Activated naive CD4-positive, alpha-beta T cell treated with Interleukin-2 at 50 U/mL for 16 hours (primary cell): ENCODE results near the gene NEXN.
"Not testable (repeated sequence)": the region's sequence is repeated elsewhere in the genome, so short reads cannot be mapped to it uniquely, and the experiment has no call there.

Experiments used
- DNase-seq: peaks from one replicate; pipeline ENCODE4 v3.0.0-alpha.2; 2020

The NEXN gene

DNA sequence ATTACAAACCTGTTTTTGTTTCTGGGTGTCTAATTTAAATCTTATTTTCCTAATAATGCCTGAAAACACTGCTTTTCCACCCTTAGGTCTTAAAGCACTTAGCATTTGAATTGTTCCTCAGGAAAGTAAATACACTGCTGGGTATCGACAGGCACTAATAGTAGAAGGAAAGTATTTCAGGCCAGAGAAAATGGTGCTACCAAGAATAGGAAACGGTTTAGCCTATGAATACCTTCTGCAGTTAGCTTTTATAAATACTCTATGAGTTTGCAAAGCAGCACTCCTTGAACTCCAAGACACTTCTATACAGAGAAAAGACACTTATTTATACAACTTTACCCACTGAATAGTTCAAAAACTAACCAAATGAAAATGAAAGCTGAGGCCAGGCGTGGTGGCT, 83.7 kb downstream of the NEXN start:
- DNase-seq: no peak

DNA sequence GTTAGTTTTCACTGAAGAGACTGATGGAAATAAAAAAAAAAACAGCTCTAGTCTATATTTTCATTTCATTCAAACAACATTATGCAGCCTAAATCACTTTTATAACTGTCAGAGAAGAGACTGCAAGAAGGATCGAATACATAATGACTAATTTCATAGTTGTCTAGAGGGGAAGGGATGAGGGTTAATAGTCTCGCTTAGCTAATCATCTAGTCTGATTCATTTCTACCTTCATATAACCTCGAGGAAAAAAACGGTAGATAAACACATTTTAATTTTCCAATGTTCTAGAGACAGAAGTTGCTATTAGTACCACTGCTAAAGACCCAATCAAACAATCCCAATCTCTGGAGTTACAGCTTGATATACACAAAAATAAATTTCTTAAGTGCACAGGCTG, 87.0 kb downstream of the NEXN start:
- no peak for DNase-seq

DNA sequence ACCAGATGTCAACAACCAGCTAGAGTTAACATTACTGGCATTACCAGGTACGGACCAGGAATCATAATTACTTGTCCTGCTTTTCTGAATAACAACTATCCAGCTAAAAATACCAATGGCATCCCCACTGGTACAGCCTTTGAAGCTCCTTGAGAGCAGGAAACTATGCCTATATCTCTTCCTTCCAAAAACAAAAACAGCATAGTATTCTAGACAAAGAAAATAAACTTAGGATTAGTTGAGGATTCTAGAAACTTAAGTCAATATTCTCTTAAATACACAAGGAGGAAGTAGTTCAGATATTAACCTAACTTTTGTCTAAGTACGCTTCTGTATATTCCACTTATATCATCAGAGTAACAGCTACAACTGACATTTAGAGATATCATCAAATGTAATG, 87.5 kb downstream of the NEXN start:
- DNase-seq: no peak

DNA sequence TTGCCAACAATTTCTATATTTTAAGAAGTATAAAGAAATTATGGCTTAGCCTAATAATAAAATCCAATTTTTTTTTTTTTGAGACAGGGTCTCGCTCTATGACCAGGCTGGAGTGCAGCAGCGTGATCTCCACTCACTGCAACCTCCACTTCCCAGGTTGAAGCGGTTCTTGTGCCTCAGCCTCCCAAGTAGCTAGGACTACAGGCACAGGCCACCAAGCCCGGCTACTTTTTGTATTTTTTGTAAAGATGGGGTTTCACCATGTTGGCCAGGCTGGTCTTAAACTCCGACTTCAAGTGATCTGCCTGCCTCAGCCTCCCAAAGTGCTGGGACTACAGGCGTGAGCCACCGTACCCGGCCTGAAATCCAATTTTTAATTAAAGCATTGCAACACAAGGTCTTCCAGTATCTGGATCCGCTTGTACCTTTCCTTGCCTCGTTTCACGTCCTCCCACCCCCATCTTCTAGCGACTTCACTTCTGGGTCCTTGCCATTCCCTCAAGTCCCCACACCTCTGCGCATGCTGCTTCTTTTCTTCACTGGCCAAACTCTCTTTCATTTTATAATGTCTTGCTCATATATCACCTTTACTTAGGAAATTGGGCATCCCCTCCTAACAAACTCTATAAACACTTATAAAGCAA, 88.1 kb downstream of the NEXN start:
- no peak for DNase-seq

DNA sequence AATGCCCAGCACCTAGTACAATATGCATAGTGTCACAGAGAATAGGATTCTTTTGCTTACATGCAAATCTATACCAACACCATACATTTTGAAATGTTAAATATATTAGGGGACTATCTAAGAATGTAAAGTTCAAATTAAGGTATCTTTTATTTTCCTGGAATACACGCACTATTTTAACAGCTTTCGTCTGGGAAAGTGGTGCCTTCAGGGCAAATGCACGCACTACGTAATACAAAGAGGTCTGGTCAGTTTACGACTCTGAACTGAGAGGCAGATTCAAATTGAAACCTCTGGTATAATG, 89.5 kb downstream of the NEXN start:
- DNase-seq: no peak

DNA sequence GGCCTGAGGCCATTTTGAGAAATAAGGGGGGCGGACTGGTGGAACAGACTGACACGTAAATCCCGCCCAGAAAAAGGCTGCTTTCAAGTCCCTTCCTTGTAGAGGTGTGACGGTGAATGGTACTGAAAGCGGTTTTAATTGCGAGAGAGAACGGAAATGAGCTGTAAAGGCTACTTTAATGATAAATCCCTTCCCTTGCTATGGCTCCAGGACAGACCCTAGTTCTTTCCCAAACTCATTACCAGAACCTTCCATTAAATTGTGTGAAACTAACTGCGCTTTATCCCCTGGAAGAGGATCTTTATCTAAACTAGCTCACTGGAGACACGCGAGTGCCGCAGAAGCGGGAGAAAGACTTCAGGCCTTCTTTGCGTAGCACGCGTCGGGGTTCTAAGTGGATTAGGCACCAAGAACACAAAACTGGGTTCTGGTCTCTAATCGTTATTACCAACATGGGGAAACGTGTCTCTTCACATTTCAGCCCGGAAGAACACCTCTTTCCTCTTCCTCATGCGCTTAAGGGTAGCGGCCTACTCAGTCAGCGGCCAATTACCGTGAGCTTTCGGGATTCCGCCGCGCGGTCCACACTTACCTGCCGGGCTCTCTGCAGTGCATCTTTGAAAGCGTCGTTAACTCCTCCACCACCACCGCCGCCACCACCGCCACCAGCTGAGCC, 90.0 kb downstream of the NEXN start:
- peak; percentile 77 for DNase-seq

DNA sequence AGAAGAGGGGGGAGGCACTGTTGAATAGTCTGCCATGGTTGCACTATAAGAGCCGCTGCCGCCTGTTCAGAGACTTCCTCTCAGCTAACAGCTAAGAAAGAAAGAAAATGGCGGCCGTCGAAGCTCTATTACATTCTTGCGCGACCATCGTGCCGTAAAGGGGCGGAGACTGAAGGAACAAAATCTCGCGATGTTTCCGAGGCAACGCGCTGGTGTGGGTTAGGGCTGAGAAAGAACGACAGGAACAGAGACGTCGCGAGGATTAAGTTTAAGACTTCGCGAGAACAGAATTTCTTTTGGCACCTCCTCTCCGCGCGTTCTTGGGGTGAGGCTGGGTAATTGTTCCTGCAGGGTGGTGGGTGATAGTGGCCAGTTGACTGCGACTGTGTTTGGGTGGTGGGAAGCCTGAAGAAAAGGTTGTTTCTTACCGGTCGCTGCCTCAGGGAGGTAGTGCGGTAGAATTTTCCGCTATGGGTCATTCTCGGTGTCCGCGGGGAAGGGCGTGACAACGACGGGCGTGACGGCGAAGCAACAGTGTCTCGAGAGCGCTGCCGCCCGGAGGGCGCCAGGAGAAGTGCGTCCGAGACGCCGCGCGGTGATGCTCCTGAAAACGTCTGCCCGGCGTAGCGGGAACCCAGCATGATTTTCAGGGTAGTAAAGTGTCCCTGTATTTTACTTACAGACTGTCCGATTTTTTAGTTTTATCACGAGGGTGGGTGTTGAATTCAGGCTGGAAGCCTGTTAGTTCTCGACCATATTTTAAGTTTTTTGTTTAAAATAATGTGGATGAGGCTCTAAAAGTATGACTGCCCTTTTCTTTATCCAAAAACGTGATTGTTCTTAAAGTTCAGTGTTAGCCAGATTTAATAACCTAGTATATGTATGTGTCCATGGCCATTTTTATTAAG, 90.8 kb downstream of the NEXN start, which contains the start of gene FUBP1:
Gene FUBP1, minus strand, starts transcription at position 104 of the 908 bp plus-strand sequence. Its CDS starts 68 bp downstream, at position 36.
- DNase-seq: peak; percentile 95

DNA sequence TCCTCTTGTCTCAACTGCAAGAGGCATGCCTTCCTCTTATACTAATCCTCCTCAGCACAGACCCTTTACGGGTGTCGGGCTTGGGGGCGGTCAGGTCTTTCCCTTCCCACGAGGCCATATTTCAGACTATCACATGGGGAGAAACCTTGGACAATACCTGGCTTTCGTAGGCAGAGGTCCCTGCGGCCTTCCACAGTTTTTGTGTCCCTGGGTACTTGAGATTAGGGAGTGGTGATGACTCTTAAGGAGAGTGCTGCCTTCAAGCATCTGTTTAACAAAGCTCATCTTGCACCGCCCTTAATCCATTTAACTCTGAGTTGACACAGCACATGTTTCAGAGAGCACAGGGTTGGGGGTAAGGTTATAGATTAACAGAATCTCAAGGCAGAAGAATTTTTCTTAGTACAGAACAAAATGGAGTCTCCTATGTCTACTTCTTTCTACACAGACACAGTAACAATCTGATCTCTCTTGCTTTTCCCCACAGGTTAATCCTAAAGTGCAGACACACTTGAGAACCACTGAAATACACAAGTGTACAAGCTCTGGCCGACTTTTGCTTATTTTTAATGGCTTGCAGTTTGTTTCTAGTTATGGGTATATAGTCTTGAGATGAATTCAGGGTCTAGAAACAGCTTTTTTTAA, 95.0 kb downstream of the NEXN start:
- DNase-seq: not testable (repeated sequence)

DNA sequence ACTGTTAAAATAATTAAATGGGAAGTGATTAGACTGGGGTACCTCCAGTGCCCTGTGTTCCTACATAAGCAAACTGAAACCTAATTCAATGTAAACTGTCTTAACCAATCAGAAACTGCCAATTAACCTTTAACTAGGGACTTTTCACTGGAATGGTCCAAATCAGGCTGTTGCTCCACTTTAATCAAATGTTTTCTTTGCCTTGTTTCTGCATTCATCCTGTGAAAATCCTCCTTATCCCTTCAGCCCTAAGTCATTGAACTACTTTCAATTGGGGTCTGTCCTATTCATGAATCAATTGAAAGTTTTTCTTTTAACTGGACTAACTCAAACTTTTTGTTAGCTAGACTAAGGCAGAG, 95.6 kb downstream of the NEXN start:
- no peak for DNase-seq

DNA sequence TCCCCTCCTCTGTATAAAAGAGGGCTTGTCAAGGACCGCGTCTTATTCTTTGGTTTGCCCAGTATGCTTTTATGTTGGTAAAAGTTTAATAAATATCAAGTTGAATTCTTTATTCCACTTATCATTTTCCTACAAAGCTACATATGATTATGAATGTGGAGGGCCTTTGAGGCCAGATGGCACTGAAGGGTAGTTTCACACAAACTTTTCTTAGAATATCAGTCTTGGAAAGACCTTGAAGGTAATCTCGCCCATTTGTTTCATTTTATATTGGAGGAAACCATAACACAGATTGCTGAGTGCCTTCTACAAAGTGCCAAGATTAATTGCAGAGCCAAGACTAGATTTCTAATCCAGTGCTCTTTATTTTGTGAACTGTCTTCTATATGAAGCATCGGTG, 96.2 kb downstream of the NEXN start:
- no peak for DNase-seq

DNA sequence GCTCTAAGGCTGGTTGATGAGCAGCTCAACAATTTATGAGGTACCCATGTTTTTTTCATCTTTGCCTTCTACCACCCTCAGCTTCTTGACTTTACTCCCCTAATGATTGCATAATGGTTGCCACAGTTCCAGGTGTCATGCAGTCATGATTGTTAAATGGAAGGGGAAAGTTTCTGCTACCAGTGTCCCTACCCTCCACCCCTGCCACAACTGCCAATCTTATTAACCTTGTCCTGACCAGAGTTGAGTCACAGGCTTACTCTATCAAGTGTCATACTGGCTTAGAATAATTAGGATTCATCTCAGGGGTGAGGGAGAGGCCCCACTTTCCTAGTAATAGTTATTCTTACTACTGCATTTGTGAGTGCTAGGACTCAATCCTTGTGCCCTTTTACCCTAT, 98.4 kb downstream of the NEXN start:
- DNase-seq: no peak

DNA sequence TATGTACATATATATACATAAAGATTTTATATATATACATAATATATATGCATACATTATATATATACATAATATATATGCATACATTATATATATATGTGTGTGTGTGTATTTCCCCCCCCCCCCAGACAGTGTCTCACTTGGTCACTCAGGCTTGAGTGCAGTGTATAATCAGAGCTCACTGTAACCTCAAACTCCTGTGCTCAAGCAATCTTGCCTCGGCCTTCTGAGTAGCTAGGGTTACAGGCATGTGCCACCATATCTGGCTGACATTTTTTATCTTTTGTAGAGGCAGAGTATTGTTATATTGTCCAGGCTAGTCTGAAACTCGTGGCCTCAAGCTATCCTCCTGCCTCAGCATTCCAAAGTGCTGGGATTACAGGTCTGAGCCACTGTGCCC, 99.5 kb downstream of the NEXN start:
- DNase-seq: no peak

DNA sequence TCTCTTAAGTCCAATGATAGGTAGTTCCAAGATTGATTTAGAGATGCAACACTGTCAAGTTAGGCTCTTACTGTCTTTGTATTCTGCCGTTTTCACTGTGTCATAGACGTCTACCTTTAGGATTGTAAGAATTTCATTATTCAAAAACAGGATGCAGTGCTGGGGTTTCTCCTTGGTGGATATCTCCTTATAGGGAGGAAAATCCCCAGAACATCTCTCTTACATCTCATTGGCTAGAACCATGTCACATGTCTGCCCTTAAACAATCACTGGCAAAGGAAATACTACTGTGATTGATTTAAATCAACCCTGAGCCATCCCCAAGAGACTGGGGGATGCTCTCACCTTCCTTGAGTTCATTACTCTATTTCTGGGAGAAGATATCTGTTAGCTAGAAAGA, 101.3 kb downstream of the NEXN start:
- DNase-seq: no peak

DNA sequence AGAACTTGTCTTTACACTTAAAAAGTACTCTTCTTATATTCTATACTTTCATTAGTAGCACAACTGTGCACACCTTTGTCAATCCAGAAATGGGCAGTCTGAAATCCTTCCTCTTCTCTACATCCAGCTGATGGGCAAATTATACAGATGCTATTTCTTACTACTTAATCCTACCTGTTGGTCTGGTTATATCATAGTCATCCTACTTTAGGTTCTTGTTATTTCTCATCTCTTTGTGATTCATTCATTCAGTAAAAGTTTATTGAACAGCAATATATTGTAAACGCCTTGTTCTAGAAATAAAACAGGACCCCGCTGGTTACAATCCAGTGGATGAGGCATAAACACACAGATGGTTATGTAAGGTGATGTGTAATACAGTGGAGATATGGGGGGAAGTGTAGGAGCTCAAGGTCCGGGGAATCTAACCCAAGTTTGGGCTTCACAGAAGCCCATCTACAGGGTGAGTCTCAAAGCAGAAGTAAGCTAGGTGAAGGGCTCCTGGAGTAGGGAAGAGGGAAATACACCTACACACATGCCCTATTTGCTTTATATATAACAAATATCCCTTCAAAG, 102.3 kb downstream of the NEXN start:
- no peak for DNase-seq

DNA sequence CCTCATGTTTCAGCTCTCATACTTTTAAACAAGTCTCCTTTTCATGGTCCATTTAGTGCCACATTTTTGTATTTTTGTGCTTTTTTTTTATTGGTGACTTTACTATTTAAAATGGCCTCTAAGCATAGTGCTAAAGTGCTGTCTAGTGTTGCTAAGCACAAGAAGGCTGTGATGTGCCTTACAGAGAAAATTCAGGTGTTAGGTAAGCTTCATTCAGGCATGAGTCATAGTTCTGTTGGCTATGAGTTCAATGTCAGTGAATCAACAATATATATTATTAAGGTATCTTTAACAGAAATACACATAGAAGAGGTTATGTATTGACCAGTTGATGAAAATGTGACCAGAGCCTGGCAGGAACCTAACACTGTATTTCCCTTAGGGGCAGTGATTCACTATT, 103.2 kb downstream of the NEXN start:
- no peak for DNase-seq
